ENCODE results near the gene RASGRP3.

RASGRP3 gene

GRCh38 chr2:33535421-33535820, 59.0 kb downstream of the RASGRP3 start:
- H3K27ac ChIP-seq, result no peak overlapping the region
- no peak for TF ChIP-seq CTCF (conservative IDR thresholded peaks at IDR 0.05)

- no peak for TF ChIP-seq CTCF (conservative IDR thresholded peaks at IDR 0.05)
- H3K27ac ChIP-seq, result no peak overlapping the region
These were observed 64.8 kb downstream of the RASGRP3 start for GRCh38 chr2:33541243-33541642.

DNA sequence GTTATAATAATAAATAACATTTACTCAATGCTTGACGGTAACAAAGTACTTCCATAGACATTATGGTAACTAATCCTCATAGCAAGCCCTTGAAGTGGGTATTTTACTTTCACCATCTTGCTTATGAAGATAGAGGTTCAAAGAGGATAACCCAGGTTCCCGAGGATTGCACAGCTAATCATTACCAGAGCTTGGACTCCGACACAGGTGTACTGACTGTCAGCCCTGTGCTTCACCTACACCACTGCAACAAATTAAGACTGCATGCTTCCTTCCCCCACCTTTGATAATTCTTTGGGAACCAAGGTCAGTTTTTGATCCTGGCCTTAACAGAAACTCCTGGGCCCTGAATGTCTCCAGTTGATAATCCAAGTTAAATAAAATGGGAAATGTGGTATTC, 73.8 kb downstream of the RASGRP3 start:
- TF ChIP-seq CTCF (conservative IDR thresholded peaks at IDR 0.05), result no peak
- H3K27ac ChIP-seq, result no peak overlapping the region

- no peak for TF ChIP-seq CTCF (conservative IDR thresholded peaks at IDR 0.05)
- peak overlapping the region; percentile 9; the same call in 1 of the 2 replicates for H3K27ac ChIP-seq
These were observed 76.5 kb downstream of the RASGRP3 start for GRCh38 chr2:33552758-33553461.

DNA sequence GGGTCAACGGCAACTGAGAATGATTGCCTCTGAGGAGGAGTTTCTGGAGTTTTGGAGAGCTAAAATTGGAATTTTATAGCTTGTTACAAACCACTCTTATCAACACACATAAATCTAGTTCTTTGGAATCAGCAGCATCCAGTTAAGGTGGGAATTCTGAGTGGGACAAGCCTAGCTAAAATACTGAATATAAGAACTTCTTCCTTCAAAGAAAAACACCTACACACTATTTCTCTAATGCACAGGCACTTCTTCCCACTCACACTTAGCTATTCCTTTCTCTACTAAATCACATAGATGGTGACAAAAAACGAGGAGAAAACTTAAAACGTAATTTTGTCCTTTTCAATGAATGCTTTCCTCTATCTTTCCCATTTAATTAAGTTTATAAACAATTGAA, 79.2 kb downstream of the RASGRP3 start:
- TF ChIP-seq CTCF (conservative IDR thresholded peaks at IDR 0.05), result no peak
- H3K27ac ChIP-seq, result no peak overlapping the region

GRCh38 chr2:33559328-33559727, 82.9 kb downstream of the RASGRP3 start:
- no peak overlapping the region for H3K27ac ChIP-seq
- TF ChIP-seq CTCF (conservative IDR thresholded peaks at IDR 0.05), result no peak

DNA sequence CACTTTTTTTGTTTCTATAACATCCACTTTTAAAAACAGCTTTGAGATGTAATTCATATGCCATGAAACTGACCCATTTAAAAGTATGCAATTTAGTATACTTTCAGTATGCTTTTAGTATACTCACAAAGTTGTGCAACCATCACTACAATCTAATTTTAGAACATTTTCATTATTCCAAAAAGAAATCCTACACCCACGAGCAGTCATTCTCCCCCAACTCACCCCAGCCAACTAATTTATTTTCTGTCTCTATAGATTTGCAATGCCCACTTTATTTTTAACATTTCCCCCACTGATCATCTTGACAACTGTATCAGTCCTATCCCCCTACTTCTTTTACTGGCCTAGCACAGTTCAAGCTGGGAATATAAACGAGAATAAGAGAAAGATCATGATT, 83.6 kb downstream of the RASGRP3 start:
- no peak for TF ChIP-seq CTCF (conservative IDR thresholded peaks at IDR 0.05)
- H3K27ac ChIP-seq, result no peak overlapping the region
